Keratinocyte (primary cell): ENCODE measurements around the gene LMBR1. TPM values are rescaled to one million over a fixed set of nuclear protein-coding genes. Genes with fewer than 3 reads are reported as not detected.

Experiments used
- DNase-seq: peaks from one replicate; pipeline ENCODE4 v3.0.0-alpha.2; 2011; ENCODE audit warnings: low read depth, missing footprints, low spot score
- FAIRE-seq: peaks from 2 replicates; lab custom pipeline; 2011; peaks lifted over from hg19 to GRCh38; lab: Jason Lieb, UNC
- H2AFZ ChIP-seq: 2 replicates; pipeline ENCODE4 v1.6.0; 2012; ENCODE audit warnings: low read length, control low read depth, inconsistent platforms; ENCODE audit not compliant: control insufficient read depth
- H3K27ac ChIP-seq: 2 replicates; pipeline ENCODE4 v1.5.1; 2011; ENCODE audit warnings: low read length; ENCODE audit not compliant: control insufficient read depth, insufficient read depth
- H3K27me3 ChIP-seq: 3 replicates; pipeline ENCODE4 v1.6.0; 2011; ENCODE audit warnings: low read length; ENCODE audit not compliant: control insufficient read depth, insufficient read depth; ENCODE audit errors: extremely low read depth
- H3K36me3 ChIP-seq, 2 experiments: 2 replicates in 1 of 2; 3 replicates in 1 of 2; pipeline ENCODE4 v1.5.1; 2011; ENCODE audit warnings: low read length in 2 of 2, mild to moderate bottlenecking in 1 of 2; ENCODE audit not compliant: control insufficient read depth in 2 of 2, insufficient read depth in 2 of 2; ENCODE audit errors: extremely low read depth in 1 of 2
- H3K4me1 ChIP-seq: 3 replicates; pipeline ENCODE4 v1.5.1; 2011; ENCODE audit warnings: low read length; ENCODE audit not compliant: control insufficient read depth, insufficient read depth; ENCODE audit errors: extremely low read depth
- H3K4me2 ChIP-seq: 3 replicates; pipeline ENCODE4 v1.6.0; 2011; ENCODE audit warnings: low read depth, low read length; ENCODE audit not compliant: control insufficient read depth, insufficient read depth; ENCODE audit errors: extremely low read depth
- H3K4me3 ChIP-seq, 3 experiments: fragments of 200-600 bp in 1 of 3; sonication (generic) in 1 of 3; 2 replicates in 2 of 3; 3 replicates in 1 of 3; pipeline ENCODE4 v1.5.1; 2011 to 2016; ENCODE audit warnings: low read length in 3 of 3, mild to moderate bottlenecking in 3 of 3, control low read depth in 2 of 3, inconsistent platforms in 1 of 3, low read depth in 1 of 3, mixed read lengths in 1 of 3, mixed run types in 1 of 3, moderate library complexity in 1 of 3; ENCODE audit not compliant: control insufficient read depth in 2 of 3, insufficient read depth in 2 of 3; ENCODE audit errors: extremely low read depth in 1 of 3
- H3K79me2 ChIP-seq: 2 replicates; pipeline ENCODE4 v1.6.0; 2012; ENCODE audit warnings: low read length; ENCODE audit not compliant: control insufficient read depth, insufficient read depth
- H3K9ac ChIP-seq: 3 replicates; pipeline ENCODE4 v1.6.0; 2011; ENCODE audit warnings: low read length; ENCODE audit not compliant: control insufficient read depth, insufficient read depth; ENCODE audit errors: extremely low read depth
- H3K9me1 ChIP-seq: 3 replicates; pipeline ENCODE4 v1.6.0; 2011; ENCODE audit warnings: low read length; ENCODE audit not compliant: control insufficient read depth, insufficient read depth; ENCODE audit errors: extremely low read depth
- H3K9me3 ChIP-seq: 2 replicates; pipeline ENCODE4 v1.5.1; 2012; ENCODE audit warnings: low read depth, low read length; ENCODE audit not compliant: control insufficient read depth
- H4K20me1 ChIP-seq: 3 replicates; pipeline ENCODE4 v1.6.0; 2011; ENCODE audit warnings: low read length; ENCODE audit not compliant: control insufficient read depth, insufficient read depth; ENCODE audit errors: extremely low read depth
- EZH2 ChIP-seq: IDR thresholded peaks from one replicate; pipeline ENCODE4 v1.6.1; 2012; ENCODE audit warnings: inconsistent platforms, mild to moderate bottlenecking, low read length, moderate library complexity
- dilution Hi-C: fragments of 300-500 bp; cut with MboI; formaldehyde crosslinking; loops from one replicate; pipeline ENCODE4 v1.7.0; 2020; ENCODE audit warnings: low sequenced_read_pairs; ENCODE audit not compliant: extremely low pct_ligation_motif_present
- polyA plus RNA-seq, 5 experiments: library from polyadenylated mRNA; depleted of rRNA in 3 of 5; stranded (reverse) in 3 of 5; stranded (forward) in 1 of 5; unstranded in 1 of 5; fragments of >200 nt; gene quantifications; 1 replicate in 1 of 5; 2 replicates in 3 of 5; 3 replicates in 1 of 5; pipeline versions ENCODE4 v1.2.1 to v1.2.3, GENCODE V29; 2011 to 2012; ENCODE audit warnings: missing spikeins in 2 of 5, low read depth in 1 of 5, low replicate concordance in 1 of 5
- TF ChIP-seq, protein P1 (sequence below), 3 experiments: IDR thresholded peaks in 1 of 3; conservative IDR thresholded peaks in 1 of 3; optimal IDR thresholded peaks in 1 of 3; 2 replicates in 2 of 3; 3 replicates in 1 of 3; pipeline versions ENCODE3 to v1.5.1; 2011; ENCODE audit warnings: low read length in 3 of 3, mild to moderate bottlenecking in 3 of 3, moderate library complexity in 2 of 3, control low read depth in 1 of 3, inconsistent platforms in 1 of 3; ENCODE audit not compliant: insufficient read depth in 2 of 3; ENCODE audit errors: extremely low read depth in 1 of 3

LMBR1 gene
- polyA plus RNA-seq, 1 donor (not counting 4 experiments of a cell fraction or from before 2014, with no cell fraction given) = 30.2 TPM

DNA sequence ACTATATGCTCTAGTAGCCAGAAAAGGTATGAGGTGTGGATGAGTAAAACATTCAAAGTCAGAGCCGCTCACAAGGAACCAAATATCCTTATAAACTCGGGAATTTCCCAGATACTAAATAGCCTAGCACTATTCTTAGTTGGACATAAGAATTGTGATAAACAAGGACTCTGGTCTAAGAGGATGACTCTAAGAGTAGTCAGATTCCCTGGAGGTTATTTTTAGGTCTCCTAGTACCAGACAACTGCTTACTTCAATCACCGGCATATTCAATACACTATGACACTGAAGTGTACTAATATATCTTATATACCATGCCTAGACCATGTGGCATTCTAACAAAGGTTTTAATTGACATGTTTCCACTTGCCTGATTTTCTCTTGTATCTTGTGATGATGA is 56.5 kb downstream of the LMBR1 start:
- DNase-seq (peak; percentile 9), FAIRE-seq (no peak)
- dilution Hi-C loops = no loop called here

DNA sequence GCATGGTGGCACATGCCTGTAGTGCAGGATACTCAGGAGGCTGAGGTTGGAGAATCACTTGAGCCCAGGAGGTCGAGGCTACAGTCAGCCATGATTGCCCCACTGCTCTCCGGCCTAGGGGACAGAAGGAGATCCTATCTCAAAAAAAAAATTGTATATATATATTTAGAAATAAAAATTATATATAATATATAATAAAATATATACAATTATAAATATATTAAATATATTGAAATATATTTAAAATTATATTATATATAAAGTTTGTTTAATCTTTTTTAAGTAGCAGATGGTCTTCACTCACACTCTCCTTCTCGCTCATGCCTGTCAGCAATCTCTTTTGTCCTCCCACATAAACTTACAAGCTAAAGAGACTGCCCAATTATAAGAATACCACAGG is 58.5 kb downstream of the LMBR1 start:
- Histone ChIP-seq H3K27me3 (no peaks in the 10 kb centered on the region), H3K36me3 (peaks cover 3% of the 10 kb centered on the region in 2 experiments), H3K9me3 (no peaks in the 10 kb centered on the region), H3K79me2 (peaks cover 4% of the 10 kb centered on the region), H2AFZ (no peak overlapping the region), H3K9me1 (no peaks in the 10 kb centered on the region), H3K4me2 (no peak overlapping the region), H4K20me1 (no peaks in the 10 kb centered on the region), H3K27ac (no peak overlapping the region), H3K4me3 (no peak overlapping the region), H3K4me1 (no peaks in the 10 kb centered on the region), H3K9ac (no peak overlapping the region)
- dilution Hi-C loops = no loop called here
- TF ChIP-seq, protein P1, sequence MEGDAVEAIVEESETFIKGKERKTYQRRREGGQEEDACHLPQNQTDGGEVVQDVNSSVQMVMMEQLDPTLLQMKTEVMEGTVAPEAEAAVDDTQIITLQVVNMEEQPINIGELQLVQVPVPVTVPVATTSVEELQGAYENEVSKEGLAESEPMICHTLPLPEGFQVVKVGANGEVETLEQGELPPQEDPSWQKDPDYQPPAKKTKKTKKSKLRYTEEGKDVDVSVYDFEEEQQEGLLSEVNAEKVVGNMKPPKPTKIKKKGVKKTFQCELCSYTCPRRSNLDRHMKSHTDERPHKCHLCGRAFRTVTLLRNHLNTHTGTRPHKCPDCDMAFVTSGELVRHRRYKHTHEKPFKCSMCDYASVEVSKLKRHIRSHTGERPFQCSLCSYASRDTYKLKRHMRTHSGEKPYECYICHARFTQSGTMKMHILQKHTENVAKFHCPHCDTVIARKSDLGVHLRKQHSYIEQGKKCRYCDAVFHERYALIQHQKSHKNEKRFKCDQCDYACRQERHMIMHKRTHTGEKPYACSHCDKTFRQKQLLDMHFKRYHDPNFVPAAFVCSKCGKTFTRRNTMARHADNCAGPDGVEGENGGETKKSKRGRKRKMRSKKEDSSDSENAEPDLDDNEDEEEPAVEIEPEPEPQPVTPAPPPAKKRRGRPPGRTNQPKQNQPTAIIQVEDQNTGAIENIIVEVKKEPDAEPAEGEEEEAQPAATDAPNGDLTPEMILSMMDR (optimal IDR thresholded peaks at IDR 0.05 in 1 of 3, IDR thresholded peaks at IDR 0.05 in 1 of 3, conservative IDR thresholded peaks at IDR 0.05 in 1 of 3; ENCODE audit: extremely low read depth in 1 of 3, insufficient read depth in 2 of 3, low read length in 3 of 3) = no peak
- no peak for TF ChIP-seq EZH2
- no peak for FAIRE-seq
- no peak for DNase-seq

More for the DNA sequence above, 56.5 kb downstream of the LMBR1 start:
- no peak overlapping the region for H3K4me2 ChIP-seq
- H3K9ac ChIP-seq = no peak overlapping the region
- H2AFZ ChIP-seq = no peak overlapping the region
- H3K36me3 ChIP-seq = peaks cover 3% of the 10 kb centered on the region in 2 experiments
- H3K9me3 ChIP-seq = no peaks in the 10 kb centered on the region
- H3K4me3 ChIP-seq = no peak overlapping the region
- TF ChIP-seq, protein P1 (optimal IDR thresholded peaks at IDR 0.05 in 1 of 3, IDR thresholded peaks at IDR 0.05 in 1 of 3, conservative IDR thresholded peaks at IDR 0.05 in 1 of 3; ENCODE audit: extremely low read depth in 1 of 3, insufficient read depth in 2 of 3, low read length in 3 of 3) = no peak
- TF ChIP-seq EZH2 = no peak
- no peaks in the 10 kb centered on the region for H3K9me1 ChIP-seq
- H4K20me1 ChIP-seq = no peaks in the 10 kb centered on the region
- H3K79me2 ChIP-seq = peaks cover 11% of the 10 kb centered on the region
- no peaks in the 10 kb centered on the region for H3K4me1 ChIP-seq
- H3K27ac ChIP-seq = no peak overlapping the region
- H3K27me3 ChIP-seq = no peaks in the 10 kb centered on the region
